Left cardiac atrium (tissue), 4 donors: ENCODE measurements around the gene ATL3. TPM values are rescaled to one million over a fixed set of nuclear protein-coding genes. Genes with fewer than 3 reads are reported as not detected.
"Not testable (repeated sequence)": the region's sequence is repeated elsewhere in the genome, so short reads cannot be mapped to it uniquely, and the experiment has no call there.

Source experiments
- ATAC-seq, 2 donors: fragments of 200-7000 bp; cut with Tn5 transposase; one replicate each; pipeline ENCODE4 v1.9.1; 2020; ENCODE audit warnings: mild to moderate bottlenecking in 2 of 2, moderate library complexity in 2 of 2
- DNase-seq: peaks from one replicate; pipeline ENCODE4 v3.0.0-alpha.2; 2020
- intact Hi-C, 2 donors: fragments of 100-400 bp; cut with DNase I; formaldehyde crosslinking; loops; one replicate each; pipeline versions ENCODE4 v1.14.1 to v1.15.1; 2022 to 2023
- total RNA-seq, 2 donors: library from RNA; stranded (reverse); fragmentation: NEBNext Ultra II Directional; extraction: Animal tissue kit (Norgen Biotek cat#: 25700); gene quantifications; one replicate each; pipeline ENCODE4 v1.2.1, GENCODE V29; 2021
- donor health status: DM: no; HTN: yes; CAD: no.
- donor health status: DM: no; HTN: yes; CAD: no; lungs with severe emphysema.
- donor health status: DM: yes; HTN: yes; CAD: no.
- donor health status: Dilated cardiomyopathy.

ATL3 gene
- total RNA-seq, 2 donors from 2014 or later: 31.4 to 36.2 TPM

DNA sequence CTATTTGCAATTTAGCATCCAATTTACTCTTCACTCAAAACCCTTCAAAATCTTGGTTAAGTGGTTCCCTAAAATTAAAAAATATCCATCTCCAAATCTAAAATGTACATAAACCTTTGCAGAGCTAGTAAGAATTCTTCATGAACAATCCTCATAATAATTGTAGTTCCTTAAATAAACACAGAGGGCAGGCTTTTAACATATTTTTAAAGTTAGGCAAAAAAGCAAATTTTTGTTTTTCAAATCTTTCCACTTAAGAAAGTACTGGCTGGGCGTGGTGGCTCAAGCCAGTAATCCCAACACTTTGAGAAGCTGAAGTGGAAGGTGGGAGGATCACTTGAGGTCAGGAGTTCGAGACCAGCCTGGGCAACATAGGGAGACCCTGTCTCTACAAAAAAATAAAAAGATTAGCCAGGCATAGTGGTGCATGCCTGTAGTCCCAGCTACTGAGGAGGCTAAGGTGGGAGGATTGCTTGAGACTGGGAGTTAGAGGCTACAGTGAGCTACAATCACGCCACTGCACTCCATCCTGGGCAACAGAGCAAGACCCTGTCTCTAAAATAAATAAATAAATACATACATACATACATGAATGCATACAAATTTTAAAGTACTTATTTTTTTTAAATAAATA, 31.9 kb downstream of the ATL3 start:
- intact Hi-C loops: loop anchor here in 1 of 2 donors (5.0 kb wide), 1 partner anchor 602 kb away; no protein-coding TSS in a partner anchor

DNA sequence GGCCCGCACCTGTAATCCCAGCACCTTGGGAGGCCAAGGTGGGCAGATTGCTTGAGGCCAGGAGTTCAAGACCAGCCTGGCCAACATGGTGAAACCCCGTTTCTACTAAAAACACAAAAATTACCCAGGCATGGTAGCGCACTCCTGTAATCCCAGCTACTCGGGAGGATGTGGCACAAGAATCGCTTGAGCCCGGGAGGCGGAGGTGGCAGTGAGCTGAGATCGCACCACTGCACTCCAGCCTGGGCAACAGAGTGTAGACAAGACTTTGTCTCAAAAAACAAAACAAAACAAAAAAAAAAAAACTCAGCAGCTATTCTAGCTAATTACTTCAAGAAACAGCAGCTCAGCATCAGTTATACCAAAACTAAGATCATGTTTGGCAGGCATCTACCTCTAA, 32.7 kb downstream of the ATL3 start:
- not testable (repeated sequence) for ATAC-seq, DNase-seq
- intact Hi-C loops: loop anchor here in 1 of 2 donors (5.0 kb wide), 1 partner anchor 601 kb away; no protein-coding TSS in a partner anchor

More for the DNA sequence above, 31.9 kb downstream of the ATL3 start:
- DNase-seq (no peak), ATAC-seq (peak; percentile 20 to 42)

DNA sequence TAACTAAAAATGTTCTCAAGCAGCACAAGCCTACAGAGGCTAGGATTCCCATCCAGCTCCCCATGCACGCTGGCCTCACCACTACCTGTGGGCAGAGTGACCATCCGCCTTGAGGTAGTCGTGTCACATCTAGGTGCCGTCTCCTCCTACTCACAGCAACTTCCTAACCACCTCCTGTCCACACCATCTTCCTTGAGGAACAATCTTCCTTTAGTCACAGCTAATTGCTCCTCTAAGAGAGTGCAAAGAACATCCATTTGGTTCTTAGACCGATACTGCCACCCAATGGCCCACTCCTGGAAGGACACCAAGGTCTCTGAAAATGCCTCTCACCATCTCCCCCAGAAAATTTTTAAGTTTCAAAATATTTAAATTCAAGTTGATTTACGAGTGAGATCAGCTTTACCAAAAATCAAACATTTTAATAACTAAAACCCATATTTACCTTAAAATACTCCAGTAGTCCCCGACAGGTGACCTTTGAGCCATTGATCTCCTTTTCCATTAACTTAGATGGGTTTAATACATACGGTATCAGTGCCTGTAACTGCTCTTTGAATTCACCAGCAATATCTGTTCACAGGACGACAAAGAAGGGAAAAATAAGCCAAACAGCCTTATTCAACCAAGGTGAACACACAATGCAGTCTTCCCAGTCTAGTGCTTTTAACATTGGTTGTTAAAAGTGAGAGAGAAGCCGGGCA, 35.3 kb downstream of the ATL3 start:
- intact Hi-C loops: loop anchor here (1.0 to 5.0 kb wide), 3 partner anchors 157 to 599 kb away; no protein-coding TSS in a partner anchor
- ATAC-seq (peak; percentile 78 to 85), DNase-seq (peak; percentile 45)

DNA sequence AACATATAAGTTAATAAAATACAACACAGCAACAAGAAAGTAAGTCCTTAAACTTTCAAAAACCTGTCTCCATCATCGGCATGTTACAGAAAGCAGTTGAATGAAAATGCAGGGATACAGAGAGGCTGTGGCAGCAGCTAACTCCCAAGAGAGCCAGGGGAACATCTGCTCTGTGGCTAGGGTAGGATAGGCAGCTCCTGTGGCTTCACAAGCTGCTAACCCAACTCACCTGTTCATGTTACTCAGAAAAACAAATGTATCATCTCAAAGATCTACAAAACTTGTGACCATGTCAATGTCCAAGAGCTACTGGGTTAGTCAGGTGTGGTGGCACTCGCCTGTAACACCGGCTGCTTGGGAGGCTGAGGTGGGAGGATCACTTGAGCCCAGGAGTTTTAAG, 41.8 kb downstream of the ATL3 start:
- intact Hi-C loops: loop anchor here in 1 of 2 donors (5.0 kb wide), 1 partner anchor 137 kb away; the partner anchor contains the start of gene PLAAT5
- ATAC-seq (no peak), DNase-seq (no peak)

DNA sequence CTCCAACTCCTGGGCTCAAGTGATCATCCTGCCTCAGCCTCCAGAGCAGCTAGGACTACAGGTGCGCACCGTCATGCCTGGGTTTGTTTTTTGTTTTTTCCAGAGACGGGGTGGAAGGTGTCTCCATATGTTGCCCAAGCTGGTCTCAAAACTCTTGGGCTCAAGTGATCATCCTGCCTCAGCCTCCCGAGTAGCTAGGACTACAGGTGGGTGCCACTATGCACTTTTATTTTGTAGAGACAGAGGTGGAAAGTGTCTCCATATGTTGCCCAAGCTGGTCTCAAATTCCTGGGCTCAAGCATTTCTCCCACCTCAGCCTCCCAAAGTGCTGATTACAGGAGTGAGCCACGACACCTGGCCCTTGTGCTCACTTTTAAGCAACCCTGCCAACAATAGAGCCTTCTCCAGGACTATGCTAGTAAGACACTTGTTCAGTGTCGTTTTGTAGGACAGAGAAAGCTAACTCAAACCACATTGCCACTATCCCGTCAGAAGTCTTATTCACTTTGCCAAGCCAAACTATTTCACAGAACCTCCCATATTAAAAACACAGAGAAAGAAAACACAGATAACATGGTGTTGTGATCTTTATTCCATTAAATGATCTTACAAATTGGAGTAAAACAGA, 47.5 kb downstream of the ATL3 start:
- DNase-seq (no peak), ATAC-seq (no peak)
- intact Hi-C loops: no loop called here

DNA sequence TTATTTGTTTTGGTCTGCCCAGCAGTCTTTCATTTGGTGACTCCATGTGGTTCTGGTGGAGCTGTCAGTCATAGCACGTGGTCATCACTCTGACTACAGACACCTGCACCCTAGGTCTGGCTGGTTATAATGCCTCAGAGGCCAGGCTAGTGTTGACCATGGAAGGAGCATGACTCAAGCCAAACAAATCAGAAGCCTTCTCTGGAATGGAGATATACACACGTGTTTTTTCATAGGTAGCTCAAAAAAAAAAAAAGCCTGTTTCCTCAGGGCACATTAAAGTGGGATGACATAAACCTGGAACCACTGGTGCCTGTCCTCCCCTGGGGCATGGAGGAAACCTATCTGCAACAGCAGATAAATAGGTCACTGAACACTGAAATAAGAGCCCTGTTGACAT, 48.9 kb downstream of the ATL3 start:
- peak in 1 of 2 donors; percentile 28 for ATAC-seq
- intact Hi-C loops: no loop called here

DNA sequence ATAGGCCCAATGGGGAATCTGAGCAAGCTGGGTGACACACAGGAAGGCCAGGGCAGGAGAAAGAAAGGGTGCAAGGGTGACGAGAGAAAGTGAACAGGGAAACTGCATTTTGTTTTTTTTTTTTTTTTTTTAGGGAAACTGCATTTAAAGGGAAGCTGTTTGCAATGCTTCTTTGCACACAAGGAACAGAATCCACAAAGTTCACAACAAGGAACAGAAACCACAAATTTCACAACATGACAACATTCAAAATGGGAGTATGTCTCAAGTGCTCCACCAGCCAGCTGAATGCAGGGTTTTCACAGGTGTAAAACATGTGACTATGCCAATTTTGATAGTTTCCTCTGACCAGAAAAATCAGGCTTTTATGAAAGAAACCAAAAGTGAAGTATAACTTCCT, 50.1 kb downstream of the ATL3 start:
- ATAC-seq (peak in 1 of 2 donors; percentile 42), DNase-seq (no peak)
- intact Hi-C loops: no loop called here

More for the DNA sequence above, 48.9 kb downstream of the ATL3 start:
- no peak for DNase-seq

DNA sequence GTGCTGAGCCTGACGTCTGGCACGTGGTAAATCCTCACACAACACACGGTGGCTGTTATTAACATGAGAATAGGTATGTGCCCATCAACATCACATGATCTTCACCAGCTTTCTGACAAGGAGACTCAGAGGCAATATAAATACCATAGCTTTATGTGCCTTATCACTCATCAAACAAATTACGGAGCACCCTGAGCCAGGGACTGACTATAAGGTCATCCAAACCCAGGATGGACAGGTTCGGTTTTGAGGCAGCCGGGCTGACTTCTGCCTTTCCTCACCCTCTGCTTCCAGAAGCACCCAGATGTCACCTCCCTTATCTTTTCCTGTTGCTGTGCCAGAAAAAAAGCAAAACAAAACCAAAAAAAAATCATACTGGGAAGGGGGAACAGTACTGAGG, 51.2 kb downstream of the ATL3 start:
- ATAC-seq (no peak), DNase-seq (no peak)
- intact Hi-C loops: no loop called here

DNA sequence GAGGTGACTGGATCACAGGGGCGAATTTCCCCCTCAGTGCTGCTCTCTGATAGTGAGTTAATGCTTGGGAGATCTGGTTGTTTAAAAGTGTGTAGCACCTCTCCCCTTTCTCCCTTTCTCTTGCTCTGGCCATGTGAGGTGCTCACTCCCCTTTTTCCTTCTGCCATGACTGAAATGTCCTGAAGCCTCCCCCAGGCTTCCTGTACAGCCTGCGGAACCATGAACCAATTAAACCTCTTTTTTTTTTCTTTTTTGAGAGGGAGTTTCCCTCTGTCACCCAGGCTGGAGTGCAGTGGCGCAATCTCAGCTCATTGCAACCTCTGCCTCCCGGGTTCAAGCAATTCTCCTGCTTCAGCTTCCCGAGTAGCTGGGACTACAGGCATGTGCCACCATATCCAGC, 53.5 kb downstream of the ATL3 start:
- DNase-seq, intact Hi-C loops, ATAC-seq: not testable (repeated sequence)

DNA sequence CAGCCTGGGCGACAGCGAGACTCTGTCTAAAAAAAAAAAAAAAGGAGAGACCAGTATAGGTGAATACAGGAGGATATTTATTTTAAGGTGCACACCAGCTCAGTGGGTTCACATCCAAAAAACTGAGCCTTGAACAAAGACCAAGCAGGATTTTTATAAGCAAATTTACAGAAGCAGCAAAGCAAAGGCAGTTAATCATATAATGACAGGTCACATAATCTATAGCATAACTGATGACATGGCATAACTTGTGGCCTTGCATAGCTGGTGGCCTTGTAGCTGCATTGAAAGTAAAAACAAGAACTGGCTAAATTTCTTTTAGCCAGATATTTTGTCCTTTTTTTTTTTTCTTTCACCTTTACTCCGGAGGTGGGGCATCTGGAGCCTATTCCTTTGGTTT, 54.2 kb downstream of the ATL3 start:
- DNase-seq (no peak), ATAC-seq (no peak)
- intact Hi-C loops: no loop called here

DNA sequence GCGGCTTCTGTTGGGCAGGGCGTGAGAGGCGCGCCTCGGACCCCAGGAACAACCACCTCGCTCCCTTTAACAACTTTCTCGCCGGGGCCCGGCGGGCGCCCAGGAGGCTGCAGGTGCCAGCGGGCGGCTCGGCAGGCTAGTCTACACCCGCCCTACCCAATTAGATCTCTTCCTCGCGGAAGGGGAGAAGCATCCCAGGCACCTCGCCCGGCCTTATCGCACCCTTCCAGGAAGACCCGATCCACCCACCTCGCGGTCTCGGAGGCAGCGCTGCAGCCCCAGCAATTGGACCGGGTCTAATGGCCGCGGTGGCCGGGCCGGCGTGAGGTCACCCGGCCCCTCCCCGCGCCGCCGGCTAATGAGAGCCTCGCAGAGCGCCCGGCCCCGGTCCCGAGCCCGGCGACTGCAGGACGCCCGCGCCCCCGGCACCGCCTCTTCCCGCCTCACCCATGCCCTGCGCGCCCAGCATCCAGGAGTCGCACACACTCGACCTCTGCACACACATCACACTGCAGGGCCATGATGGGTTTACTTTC, 57.0 kb downstream of the ATL3 start, which contains the start of gene PLAAT3:
PLAAT3 (minus strand) TSS at position 298 of the 536 bp plus-strand sequence. CDS start 419 bp downstream, outside the sequence.
- intact Hi-C loops: no loop called here
- peak; percentile 92 for DNase-seq
- peak; percentile 92 to 93 for ATAC-seq

DNA sequence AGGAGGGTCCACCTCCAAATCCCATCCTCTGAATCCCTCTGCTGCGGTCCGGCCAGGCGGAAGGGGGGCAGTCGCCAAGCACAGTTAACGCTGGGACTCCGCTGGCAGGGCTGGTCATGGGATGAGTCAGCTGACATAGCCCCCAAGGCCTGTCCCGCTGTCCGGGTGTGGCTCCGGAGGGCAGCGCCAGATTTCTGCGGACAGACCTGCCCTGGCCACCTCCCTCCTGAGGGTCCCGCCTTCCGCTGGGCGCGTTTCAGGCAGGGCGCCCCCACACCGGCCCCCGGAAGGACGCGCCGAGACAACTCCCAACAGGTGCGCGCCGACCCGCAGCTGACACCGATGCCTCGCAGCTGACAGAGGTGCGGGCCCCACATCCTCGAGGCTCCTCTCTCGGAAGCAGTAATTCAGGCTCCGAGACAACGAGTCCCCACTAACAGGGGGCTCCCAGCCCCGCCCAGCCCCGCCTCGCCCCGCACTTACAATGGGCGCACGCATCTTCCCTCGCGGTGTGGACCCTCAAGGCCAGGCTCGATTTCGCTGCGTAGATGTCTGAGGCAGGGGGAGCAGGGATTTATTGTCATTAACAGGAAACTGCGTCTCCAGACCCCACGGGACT, 57.5 kb downstream of the ATL3 start:
- DNase-seq (peak; percentile 68), ATAC-seq (peak; percentile 62 to 76)
- intact Hi-C loops: no loop called here

DNA sequence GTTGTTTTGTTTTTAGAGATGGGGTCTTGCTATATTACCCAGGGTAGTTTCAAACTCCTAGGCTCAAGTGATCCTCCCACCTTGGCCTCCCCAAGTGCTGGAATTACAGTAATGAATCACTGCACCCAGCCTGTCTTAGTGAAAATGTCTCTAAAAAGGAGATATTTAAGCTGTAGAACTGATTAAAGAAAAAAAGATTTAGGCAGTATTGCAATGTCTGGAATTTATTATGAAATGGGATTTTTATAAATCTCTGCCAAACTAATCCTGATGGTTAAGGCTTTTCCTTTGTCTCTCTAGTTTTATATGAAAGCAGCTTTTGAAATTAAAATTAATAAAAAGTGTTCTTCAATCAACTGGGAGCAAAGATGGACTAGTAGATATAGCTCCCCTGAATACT, 59.0 kb downstream of the ATL3 start:
- ATAC-seq (no peak), DNase-seq (no peak)
- intact Hi-C loops: no loop called here

DNA sequence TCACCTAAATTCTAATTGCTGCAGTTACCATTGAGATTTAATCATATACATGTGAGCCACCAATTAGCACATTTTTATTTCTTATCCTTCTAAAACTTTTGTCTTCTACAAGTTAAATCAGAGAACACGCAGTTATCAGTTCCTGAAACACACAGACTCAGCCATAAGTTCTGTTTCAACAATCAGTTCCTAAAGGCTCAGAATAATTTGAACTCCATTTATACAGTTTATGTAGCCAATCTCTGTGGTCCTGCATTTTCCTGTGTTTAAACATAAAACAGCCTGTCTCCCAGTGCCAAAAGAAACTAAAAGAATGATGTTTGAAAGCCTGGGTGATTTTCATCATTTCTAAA, 59.8 kb downstream of the ATL3 start:
- intact Hi-C loops: no loop called here
- DNase-seq: no peak
- no peak for ATAC-seq

DNA sequence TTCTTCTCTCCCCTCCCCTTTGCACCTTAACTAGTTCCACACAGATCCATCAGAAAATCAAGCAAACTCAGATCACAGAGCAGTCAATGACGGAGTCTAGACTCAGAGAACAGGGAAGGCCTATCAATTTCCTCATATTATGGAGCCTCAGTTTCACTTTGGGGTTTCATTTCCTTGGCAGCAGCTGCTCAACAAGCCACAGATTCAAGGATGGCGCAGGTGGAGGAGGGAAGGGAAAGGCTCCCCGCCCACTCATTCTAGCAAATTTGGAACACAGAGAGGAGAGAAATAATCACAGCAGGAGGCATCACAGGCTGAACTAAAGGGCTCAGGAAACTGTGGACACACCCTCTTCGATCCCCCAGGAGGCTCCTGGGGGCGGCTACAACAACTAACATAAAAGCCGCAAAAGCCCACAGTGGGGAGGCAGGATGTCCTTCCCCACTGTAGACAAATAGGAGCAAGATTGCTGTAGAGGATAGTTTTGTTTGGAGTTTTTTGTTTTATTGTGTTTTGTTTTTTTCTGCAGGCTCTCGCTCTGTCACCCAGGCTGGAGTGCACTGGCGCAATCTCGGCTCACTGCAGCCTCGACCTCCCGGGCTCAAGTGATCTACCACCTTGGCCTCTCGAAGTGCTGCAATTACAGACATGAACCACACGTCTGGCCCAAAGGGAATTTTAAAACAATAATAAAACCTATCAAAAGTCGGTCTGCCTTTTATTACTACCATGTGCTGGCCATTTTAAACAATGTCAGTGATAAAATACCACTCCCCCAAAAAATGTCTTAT, 60.4 kb downstream of the ATL3 start:
- DNase-seq (no peak), ATAC-seq (no peak)
- intact Hi-C loops: no loop called here

DNA sequence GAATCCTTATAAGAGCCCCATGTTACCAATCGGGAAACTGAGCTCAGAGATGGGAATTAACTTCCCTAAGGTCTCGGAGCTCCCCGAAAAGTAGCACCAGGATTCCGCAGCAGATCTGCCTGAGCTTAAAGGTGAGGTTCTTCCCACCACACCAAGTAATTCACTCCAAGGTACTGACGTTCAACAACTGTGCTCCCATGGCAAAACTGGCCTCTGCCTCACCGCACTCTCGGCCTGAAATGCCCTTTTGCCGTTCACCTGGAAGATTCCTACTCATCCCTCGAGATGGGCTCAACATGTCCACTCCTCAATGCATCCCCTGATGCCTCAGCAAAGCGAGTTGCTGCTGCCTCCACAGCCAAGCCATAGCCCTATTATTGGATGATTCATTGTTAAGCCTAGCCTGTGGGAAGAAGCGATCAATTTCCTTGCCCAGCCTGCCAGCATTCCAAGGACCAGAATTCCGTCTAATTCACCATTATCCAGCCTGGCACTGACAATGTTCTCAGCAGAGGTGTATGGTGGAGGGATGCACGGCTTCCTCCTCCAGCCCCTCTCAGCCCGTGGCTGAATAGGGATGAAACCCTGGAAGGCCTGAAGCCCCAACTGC, 61.1 kb downstream of the ATL3 start:
- ATAC-seq (no peak), DNase-seq (no peak)
- intact Hi-C loops: no loop called here

DNA sequence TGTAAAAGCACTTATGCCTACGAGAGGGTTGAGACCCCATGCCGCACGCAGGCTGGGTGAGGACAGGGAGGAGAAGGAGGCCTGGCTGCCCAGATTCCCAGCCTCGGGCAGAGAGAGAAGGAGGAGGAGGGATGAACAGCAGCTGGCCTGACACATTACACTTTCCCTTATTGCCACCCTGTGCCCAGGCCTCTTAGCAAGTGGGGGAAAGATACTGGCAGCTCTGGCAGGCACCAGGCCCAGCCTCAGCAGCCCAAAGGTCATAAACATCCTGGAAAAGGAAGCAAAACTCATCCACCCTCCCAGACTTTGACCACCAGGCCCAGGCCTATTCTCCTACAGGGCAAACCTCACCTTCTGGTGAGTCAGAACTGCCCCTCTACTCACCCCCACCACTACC, 61.6 kb downstream of the ATL3 start:
- intact Hi-C loops: no loop called here

More for the DNA sequence above, 61.6 kb downstream of the ATL3 start:
- peak; percentile 36 to 60 for ATAC-seq
- DNase-seq: peak; percentile 49
